ENCODE data around the gene TTC34. TPM values are rescaled to one million over a fixed set of nuclear protein-coding genes. Genes with fewer than 3 reads are reported as not detected.

TTC34 gene
- total and polyA plus RNA-seq, 9 of the 15 experiments (the other 6 are each of a cell fraction or from before 2014, with no cell fraction given), result 0.03 to 0.38 (median 0.05) TPM; not detected in 2

DNA sequence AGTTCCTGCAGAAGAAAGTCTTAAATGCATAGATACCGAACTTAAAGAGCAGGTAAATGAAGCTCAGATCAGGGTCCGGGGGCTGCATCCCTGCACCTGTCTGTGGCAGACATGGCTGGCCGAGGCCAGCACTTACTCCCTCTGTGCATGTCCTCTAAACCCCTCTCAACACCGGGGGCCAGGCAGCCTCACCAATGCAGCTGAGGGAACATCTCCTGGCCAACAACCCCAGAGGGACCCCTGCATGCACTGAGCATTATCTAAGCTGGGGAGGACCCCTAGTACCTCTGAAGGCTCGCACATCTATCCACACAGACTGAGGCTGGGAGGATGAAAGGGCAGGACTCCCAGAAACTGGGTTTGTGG is 18.4 kb downstream of the TTC34 start (continued):
- TF ChIP-seq, protein P1, sequence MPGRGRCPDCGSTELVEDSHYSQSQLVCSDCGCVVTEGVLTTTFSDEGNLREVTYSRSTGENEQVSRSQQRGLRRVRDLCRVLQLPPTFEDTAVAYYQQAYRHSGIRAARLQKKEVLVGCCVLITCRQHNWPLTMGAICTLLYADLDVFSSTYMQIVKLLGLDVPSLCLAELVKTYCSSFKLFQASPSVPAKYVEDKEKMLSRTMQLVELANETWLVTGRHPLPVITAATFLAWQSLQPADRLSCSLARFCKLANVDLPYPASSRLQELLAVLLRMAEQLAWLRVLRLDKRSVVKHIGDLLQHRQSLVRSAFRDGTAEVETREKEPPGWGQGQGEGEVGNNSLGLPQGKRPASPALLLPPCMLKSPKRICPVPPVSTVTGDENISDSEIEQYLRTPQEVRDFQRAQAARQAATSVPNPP (IDR thresholded peaks at IDR 0.05; ENCODE audit: borderline replicate concordance, insufficient read depth, insufficient read length), result no peak
- no peak for TF ChIP-seq HIVEP1 (CRISPR knock-in tag; IDR thresholded peaks at IDR 0.05)
- TF ChIP-seq, protein P2, sequence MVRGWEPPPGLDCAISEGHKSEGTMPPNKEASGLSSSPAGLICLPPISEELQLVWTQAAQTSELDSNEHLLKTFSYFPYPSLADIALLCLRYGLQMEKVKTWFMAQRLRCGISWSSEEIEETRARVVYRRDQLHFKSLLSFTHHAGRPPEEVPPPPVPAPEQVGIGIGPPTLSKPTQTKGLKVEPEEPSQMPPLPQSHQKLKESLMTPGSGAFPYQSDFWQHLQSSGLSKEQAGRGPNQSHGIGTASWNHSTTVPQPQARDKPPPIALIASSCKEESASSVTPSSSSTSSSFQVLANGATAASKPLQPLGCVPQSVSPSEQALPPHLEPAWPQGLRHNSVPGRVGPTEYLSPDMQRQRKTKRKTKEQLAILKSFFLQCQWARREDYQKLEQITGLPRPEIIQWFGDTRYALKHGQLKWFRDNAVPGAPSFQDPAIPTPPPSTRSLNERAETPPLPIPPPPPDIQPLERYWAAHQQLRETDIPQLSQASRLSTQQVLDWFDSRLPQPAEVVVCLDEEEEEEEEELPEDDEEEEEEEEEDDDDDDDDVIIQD (CRISPR knock-in tag; IDR thresholded peaks at IDR 0.05), result no peak
- TF ChIP-seq ZSCAN32 (CRISPR knock-in tag; IDR thresholded peaks at IDR 0.05), result no peak

GRCh38 chr1:2781627-2782026 is 19.9 kb downstream of the TTC34 start:
- H3K36me3 ChIP-seq (ENCODE audit: control insufficient read depth, insufficient read depth, low read length), result no peaks in the 10 kb centered on the region
- TF ChIP-seq ZNF324 (CRISPR knock-in tag; IDR thresholded peaks at IDR 0.05), result peak; percentile 92
- TF ChIP-seq ZNF77 (CRISPR knock-in tag; IDR thresholded peaks at IDR 0.05), result no peak
- no peak overlapping the region for H3K9ac ChIP-seq (ENCODE audit: insufficient read depth in 1 of 2, low read depth in 2 of 2, low read length in 2 of 2)
- no peaks in the 10 kb centered on the region for H3K9me1 ChIP-seq (ENCODE audit: control insufficient read depth, insufficient read depth, low read length)
- no peaks in the 10 kb centered on the region for H3K9me3 ChIP-seq (replicated peaks; ENCODE audit: control insufficient read depth, insufficient read depth, low read depth, low read length)
- 0% methylated on average over 2 of the region's 2 CpGs for whole genome bisulfite sequencing (ENCODE audit: insufficient coverage, low coverage, missing lambda C conversion rate)
- intact Hi-C loops (cut with micrococcal nuclease) (no loop called here), in situ Hi-C loops (cut with MboI) (loop anchor here (10.0 kb wide), 2 partner anchors 97 to 127 kb away; no protein-coding TSS in a partner anchor)
- DNase-seq (ENCODE audit: extremely low read depth in 1 of 4, low spot score in 3 of 4) (no peak), FAIRE-seq (peak; percentile 54), ATAC-seq (no peak)
- POLR2A ChIA-PET, result no interaction called here
- no peaks in the 10 kb centered on the region for H3K79me2 ChIP-seq (ENCODE audit: control insufficient read depth, insufficient read depth, low read length)
- no peak overlapping the region for H3K4me3 ChIP-seq
- H3K27ac ChIP-seq (ENCODE audit: extremely low read depth, low read depth, low read length), result no peak overlapping the region
- no peaks in the 10 kb centered on the region for H4K20me1 ChIP-seq (replicated peaks; ENCODE audit: control insufficient read depth, insufficient read depth, low read length)
- H3K27me3 ChIP-seq (ENCODE audit: control insufficient read depth in 2 of 2, insufficient read depth in 2 of 2, low read length in 2 of 2), result no peaks in the 10 kb centered on the region
- H3K4me1 ChIP-seq (replicated peaks in 1 of 2; ENCODE audit: control insufficient read depth in 2 of 2, insufficient read depth in 2 of 2, low read length in 2 of 2), result no peaks in the 10 kb centered on the region
- BruUV-seq (replicated peaks), result no TSS peak
- no peak overlapping the region for H2AFZ ChIP-seq (ENCODE audit: low read depth, low read length)
- CTCF ChIA-PET (ENCODE audit: low intra/inter-chr PET ratio), result interaction anchor here (0.6 kb wide), 1 partner anchor 227 kb away, joined by 3 read pairs; no protein-coding TSS in a partner anchor
- H3K4me2 ChIP-seq (ENCODE audit: insufficient read depth, low read length), result no peak overlapping the region
